ENCODE data around the gene HMCN1.
"Not testable (repeated sequence)": the region's sequence is repeated elsewhere in the genome, so short reads cannot be mapped to it uniquely, and the experiment has no call there.

Gene HMCN1

GRCh38 chr1:186165303-186165702 is 431.1 kb downstream of the HMCN1 start:
- no peak for DNase-seq

- no peak for DNase-seq
These were observed 433.0 kb downstream of the HMCN1 start for GRCh38 chr1:186167096-186167668.

GRCh38 chr1:186175588-186175987 is 441.4 kb downstream of the HMCN1 start:
- DNase-seq = no peak

DNA sequence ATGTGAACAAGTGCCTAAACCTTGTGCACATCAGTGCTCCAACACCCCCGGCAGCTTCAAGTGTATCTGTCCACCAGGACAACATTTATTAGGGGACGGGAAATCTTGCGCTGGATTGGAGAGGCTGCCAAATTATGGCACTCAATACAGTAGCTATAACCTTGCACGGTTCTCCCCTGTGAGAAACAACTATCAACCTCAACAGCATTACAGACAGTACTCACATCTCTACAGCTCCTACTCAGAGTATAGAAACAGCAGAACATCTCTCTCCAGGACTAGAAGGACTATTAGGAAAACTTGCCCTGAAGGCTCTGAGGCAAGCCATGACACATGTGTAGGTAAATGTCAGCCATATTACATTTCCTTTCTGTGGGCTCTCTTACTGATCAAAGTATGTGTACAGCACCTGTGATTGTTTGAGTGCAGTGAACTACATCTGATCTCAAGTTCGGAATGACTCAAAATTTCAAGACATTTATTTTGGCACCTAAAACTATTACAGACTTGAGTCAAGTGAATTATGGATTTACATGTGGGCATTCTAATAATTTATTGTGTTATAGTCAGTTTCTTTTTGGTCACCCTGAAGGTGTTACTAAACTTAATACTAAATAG is 444.3 kb downstream of the HMCN1 start:
- DNase-seq = no peak

DNA sequence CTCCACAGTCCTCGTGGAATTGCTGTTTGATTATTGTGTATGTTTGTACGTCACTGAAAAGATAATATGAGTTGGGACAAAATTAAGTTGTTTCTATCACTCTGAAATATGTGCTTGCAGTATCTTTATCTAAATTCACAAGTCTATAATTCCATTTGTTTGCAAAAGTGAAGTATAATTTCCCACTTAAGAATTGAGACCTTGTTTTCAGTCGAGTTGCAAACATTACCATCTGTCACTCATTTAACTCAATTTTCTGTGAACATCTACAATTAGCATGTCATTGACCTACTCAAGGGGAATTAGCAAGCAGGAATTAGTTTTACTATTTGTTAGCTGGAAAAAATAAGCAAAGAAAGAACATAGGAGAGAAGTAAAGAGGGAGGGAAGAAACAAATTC is 445.0 kb downstream of the HMCN1 start:
- no peak for DNase-seq

DNA sequence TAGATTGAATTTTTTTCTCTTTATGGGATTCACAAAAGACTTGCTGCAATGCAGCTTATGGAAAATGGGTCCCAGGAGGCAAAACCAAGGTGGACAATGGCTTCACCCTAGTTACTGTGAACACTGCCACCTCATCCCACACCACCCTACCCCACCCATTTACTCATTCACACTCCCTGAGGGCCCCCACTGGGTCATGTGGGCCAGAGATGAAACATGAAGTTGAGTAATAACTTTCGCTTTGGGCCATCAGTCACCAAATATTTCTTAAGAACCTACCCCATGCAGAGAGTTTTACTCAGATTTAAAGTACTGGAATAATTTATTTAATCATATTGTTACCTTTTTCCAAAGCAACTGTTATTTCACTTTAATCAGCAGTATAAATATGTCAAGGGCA is 449.0 kb downstream of the HMCN1 start:
- DNase-seq = no peak

DNA sequence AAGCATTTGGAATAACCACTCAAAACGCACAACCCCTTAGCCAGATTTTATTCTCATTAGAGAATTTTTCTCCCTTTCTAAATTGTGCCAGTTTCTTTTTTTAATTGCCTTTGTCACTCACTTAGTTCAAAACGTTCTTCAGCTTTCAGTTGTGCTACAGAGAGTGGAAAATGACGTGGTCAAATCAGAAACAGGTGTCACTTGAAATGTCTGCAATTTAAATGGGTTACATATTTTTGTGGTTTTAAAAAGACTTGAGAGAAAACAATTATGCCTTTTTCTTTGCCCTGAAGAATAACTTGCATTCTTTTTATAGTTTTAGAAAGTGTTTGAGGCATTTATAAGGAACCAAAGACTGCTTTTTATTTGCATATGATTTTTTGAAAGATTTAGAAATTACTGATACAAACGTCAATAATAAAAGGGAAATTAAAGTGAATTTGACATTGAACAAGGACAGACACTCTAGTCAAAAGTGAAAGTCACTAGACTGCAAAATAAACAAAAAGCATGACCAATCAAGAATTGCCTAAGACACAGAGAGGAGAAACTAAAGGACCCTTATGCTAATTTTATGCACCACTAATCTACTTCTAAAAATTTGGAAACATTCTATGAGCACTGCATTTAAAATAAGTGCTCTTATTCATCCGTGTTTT is 449.9 kb downstream of the HMCN1 start:
- no peak for DNase-seq

DNA sequence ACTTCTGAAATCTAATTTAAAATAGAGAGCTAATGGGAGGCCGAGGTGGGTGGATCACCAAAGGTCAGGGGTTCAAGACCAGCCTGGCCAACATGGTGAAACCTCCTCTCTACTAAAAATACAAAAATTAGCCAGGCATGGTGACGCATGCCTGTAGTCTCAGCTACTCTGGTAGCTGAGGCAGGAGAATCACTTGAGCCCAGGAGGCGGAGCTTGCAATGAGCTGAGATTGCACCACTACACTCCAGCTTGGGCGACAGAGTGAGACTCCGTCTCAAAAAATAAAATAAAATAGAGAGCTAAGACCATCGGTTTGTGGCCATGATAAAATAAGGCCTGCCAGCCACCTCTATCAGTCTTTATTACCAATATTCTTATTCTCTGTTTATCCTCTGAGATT is 452.1 kb downstream of the HMCN1 start:
- not testable (repeated sequence) for DNase-seq

- no peak for DNase-seq
These were observed 453.4 kb downstream of the HMCN1 start for GRCh38 chr1:186187601-186188000.

- DNase-seq = no peak
These were observed 453.9 kb downstream of the HMCN1 start for GRCh38 chr1:186188004-186188539.

DNA sequence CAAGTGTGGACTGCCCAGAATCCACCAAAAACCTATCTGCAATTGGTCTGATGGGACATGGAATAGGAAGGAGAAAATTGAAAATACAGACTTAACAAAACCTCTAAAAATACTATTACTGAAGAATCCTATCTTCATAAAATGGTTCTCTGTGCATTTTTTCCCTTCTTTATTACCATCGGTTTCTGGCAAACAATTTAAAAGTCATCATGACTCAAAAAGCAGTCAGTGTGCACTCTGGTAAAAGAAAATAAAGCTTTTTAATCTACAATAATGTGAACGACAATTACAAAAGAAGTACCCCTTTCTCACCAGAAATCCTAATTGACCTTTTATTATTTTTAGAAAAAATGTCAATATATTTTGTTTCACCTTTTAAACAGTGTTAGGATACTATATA is 454.5 kb downstream of the HMCN1 start:
- DNase-seq = no peak

- no peak for DNase-seq
These were observed 455.0 kb downstream of the HMCN1 start for GRCh38 chr1:186189156-186189555.

DNA sequence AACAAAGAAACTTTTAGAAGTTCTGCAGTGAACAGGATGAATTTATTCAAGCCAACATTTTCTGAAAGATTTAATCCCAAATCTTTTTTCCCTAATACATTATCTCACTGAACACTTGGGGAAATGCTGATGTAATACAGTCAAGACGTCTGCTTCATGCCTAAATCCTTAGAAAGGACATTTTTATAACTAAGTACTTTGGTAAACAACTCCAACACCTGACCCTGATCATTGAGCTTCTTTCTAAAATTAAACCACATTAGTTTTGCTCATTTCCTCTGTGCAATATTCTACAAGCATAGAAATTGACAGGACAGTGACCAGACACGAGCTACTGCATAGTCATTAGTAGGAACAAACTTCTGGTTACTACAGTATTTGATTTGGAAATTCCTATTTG is 457.3 kb downstream of the HMCN1 start:
- DNase-seq = no peak

DNA sequence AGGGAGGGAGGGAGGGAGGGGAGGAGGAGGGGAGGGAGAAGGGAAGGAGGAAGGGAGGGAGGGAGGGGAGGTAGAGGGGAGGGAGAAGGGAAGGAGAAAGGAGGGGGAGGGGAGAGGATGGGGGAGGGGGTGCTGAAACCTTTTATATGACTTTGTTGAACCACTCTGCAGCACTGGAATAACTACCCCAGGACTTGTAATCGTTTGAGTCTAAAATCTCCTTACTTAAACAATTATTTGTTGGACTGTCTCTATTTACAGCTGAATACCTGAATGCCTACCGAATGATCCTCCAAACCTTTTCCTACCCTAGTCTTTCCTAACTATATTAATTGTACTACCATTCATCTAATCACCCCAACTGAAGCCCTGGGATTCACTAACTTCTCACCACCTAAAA is 459.0 kb downstream of the HMCN1 start:
- DNase-seq = no peak

GRCh38 chr1:186194107-186194756 is 460.0 kb downstream of the HMCN1 start:
- DNase-seq = no peak

- DNase-seq = no peak
These were observed 461.3 kb downstream of the HMCN1 start for GRCh38 chr1:186195377-186195931.

DNA sequence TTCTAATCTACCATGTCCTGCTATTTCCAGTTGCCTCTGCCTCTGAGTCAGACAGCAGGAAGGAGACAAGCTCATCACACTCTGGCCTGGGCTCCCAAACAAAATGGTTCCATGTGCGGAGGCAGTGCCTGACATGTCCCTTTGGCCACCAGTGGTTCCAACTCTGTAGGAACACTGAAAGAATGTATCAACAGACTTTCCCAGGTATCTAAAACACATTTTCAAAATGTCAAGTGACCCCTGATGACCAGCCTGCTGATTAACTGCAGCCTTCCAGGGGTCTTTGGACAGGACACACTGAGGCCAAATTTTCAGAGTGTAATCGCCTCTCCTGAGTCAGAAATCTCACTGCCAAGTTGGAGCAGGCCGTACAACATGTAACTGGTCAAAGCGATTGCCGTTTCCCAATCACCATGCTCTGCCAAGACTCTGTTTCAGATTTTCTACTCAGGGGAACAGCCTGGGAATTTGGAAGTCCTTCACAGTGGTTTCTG is 468.1 kb downstream of the HMCN1 start:
- DNase-seq = no peak

DNA sequence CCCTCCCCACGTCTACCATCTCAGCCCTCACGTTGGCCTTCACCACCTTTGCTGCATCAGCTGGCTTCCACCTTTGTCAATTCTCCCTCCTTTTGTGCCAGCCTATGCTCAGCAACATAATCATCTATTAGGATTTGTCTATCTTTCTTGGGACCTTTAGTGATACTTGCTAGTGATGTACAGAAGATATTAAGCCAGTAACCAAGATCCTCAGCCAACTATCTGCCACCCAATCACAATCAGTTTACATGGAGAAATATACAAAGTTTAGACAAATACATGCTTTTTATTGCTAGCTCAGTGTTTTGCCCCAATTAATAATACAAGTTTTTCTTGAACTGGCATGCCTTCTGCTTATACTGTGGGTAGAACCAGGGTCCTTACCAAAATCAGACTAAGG is 468.6 kb downstream of the HMCN1 start:
- no peak for DNase-seq

DNA sequence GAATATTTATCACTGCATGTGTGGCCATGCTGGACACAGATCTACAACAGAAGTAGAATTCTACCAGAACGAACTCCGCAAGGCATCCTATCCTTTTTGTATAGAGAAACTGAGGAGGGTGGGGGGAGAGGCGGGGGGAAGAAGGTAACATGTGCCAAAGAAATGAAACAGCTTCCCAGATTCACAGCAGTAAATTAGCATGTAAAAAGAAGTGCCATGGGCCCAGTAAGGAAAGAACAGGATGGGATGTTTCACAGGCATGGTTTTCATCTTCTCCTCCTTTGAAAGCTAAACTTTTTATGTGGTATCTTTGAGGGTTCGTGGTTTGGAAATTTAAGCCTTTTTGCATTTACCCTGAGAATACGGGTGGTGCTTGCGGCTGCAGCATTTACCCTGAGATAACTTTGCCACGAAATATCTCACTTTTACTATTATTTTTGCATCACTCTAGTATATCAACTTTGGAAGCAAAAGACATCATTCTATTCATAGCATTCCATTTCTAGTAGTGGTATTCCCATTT is 471.9 kb downstream of the HMCN1 start:
- DNase-seq = no peak

DNA sequence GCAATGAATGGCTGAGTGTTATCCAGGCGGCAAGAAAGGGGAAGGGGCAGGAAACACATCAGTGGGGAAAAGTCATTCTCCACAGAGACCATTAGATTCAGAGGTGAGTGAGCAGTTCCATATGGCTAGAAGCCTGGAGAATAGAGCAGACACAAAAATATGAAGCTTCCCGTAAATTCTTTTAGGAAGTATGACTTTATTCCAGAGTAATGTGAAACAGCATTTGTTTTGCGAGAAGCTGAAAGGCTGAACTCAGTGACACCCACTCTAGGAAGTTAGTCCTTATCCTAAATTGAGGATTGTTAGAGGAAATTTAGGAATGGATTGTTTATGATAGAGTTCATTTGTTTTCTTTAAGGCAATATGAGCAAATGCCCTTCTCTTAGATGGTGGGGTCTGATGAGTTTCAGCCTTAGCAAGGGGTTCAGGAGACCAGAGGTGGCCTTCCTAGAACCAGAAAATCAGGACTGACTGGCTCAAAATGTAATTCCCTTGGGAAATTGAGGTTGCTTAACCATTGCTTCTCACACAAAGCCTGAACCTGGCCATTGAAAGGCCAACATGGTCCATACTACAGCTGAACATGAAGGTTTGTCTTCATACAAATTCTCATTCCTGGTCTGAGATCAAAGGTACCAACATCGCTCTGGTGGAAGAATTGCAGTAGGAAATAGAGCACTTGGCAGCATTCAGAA is 473.3 kb downstream of the HMCN1 start:
- DNase-seq = no peak

DNA sequence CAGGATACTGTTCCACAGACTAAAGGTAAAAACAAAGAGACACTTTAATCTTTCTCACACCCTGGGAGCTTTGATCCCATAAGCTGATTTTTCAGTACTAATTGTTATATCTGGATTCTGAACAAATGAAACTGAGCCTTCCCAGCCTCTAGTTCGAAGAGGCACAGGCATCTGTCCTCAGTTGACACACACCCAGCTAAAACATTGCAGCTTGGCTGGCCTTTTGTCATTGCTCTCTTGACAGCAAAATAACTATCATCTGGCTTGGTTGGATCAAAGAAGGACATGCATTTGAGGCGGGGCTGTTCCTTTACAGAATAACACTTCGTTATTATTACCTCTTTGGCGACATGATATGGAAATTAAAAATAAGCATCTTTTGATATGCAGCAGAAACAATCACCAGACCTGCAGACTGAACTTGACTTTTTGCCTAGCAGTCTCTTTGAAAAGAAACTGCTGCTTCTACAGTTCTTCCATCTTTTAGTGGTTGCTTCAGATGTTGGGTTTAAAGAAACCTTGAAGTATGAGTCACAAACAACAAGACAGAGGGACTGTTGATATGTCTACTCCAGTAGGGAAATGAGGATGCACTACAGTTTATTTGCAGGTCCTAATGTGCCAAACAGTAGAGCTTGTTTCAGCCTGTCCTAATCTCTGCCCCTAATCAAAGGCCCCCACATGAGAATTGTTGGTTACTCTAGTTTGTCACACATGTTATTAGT is 474.4 kb downstream of the HMCN1 start:
- no peak for DNase-seq

- no peak for DNase-seq
These were observed 476.1 kb downstream of the HMCN1 start for GRCh38 chr1:186210258-186210657.
